Lower lobe of right lung (tissue), 2 donors: ENCODE results near the gene SORL1. TPM values are rescaled to one million over a fixed set of nuclear protein-coding genes. Genes with fewer than 3 reads are reported as not detected.
"Not testable (repeated sequence)": the region's sequence is repeated elsewhere in the genome, so short reads cannot be mapped to it uniquely, and the experiment has no call there.

Source experiments
- ATAC-seq, 2 donors: fragments of 200-7000 bp; cut with Tn5 transposase; one replicate each; pipeline ENCODE4 v1.9.1; 2020 to 2022; ENCODE audit warnings: mild to moderate bottlenecking in 2 of 2, moderate library complexity in 2 of 2
- DNase-seq: peaks from one replicate; pipeline ENCODE4 v3.0.0-alpha.2; 2020
- H3K27ac ChIP-seq: fragments of 200-600 bp; one replicate; pipeline ENCODE4 v1.8.0; 2022
- H3K27me3 ChIP-seq: fragments of 200-600 bp; one replicate; pipeline ENCODE4 v1.8.0; 2022; ENCODE audit warnings: low read depth
- H3K36me3 ChIP-seq: fragments of 200-600 bp; one replicate; pipeline ENCODE4 v1.8.0; 2022; ENCODE audit warnings: mild to moderate bottlenecking
- H3K4me1 ChIP-seq: fragments of 200-600 bp; one replicate; pipeline ENCODE4 v1.8.0; 2022
- H3K4me3 ChIP-seq: fragments of 200-600 bp; one replicate; pipeline ENCODE4 v1.8.0; 2022; ENCODE audit warnings: mild to moderate bottlenecking
- H3K9me3 ChIP-seq: fragments of 200-600 bp; one replicate; pipeline ENCODE4 v1.8.0; 2022
- intact Hi-C: fragments of 100-400 bp; cut with DNase I; formaldehyde crosslinking; loops from one replicate; pipeline ENCODE4 v1.11.0; 2022
- total RNA-seq: library from RNA; stranded (reverse); fragmentation: NEBNext Ultra II Directional; extraction: Animal tissue kit (Norgen Biotek cat#: 25700); gene quantifications from one replicate; pipeline ENCODE4 v1.2.1, GENCODE V29; 2021
- TF ChIP-seq, protein P1 (sequence below): fragments of 200-600 bp; IDR thresholded peaks from one replicate; pipeline ENCODE4 v1.8.0; 2022; ENCODE audit warnings: antibody characterized with exemption, mild to moderate bottlenecking
- donor health status: DM: no; HTN: yes; CAD: no; lungs with severe emphysema.

Gene SORL1
- total RNA-seq, 1 donor from 2014 or later, result 74.0 TPM

DNA sequence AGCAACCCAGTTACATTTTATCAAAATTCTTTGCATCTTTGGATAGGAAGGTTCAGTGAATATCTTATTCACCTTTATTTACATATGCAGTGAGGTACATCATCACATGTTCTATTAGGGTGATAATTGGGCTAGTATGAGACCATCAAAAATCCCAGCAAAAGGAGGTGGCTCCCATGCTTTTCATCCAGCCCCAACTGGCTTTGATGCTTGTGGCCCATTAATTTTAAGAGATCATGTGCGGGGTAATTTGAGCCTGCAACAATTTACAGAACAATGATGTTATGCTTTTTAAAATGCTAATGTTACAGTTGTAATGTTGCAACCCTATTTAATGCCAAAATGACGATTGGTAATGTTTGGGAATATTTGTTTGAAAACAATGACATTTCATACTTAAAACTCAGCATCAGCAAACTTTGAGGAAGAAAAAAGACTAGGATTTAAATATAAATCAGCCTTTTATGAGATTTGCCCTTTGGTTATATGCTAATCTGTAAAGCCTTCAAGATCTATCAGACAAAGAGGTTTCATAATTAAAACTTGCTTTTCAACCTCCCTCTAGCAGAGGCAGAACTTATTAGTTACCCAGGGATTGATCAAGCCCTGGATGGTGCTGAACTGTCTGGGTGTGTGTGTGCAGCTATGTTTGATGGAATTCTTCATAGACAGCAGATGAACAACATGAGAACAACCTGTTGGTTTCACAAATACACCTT lies 184.1 kb downstream of the SORL1 start:
- Histone ChIP-seq H3K27ac (no peak overlapping the region), H3K27me3 (no peaks in the 10 kb centered on the region), H3K4me1 (no peaks in the 10 kb centered on the region), H3K36me3 (no peaks in the 10 kb centered on the region), H3K9me3 (no peaks in the 10 kb centered on the region), H3K4me3 (no peak overlapping the region)
- TF ChIP-seq, protein P1, sequence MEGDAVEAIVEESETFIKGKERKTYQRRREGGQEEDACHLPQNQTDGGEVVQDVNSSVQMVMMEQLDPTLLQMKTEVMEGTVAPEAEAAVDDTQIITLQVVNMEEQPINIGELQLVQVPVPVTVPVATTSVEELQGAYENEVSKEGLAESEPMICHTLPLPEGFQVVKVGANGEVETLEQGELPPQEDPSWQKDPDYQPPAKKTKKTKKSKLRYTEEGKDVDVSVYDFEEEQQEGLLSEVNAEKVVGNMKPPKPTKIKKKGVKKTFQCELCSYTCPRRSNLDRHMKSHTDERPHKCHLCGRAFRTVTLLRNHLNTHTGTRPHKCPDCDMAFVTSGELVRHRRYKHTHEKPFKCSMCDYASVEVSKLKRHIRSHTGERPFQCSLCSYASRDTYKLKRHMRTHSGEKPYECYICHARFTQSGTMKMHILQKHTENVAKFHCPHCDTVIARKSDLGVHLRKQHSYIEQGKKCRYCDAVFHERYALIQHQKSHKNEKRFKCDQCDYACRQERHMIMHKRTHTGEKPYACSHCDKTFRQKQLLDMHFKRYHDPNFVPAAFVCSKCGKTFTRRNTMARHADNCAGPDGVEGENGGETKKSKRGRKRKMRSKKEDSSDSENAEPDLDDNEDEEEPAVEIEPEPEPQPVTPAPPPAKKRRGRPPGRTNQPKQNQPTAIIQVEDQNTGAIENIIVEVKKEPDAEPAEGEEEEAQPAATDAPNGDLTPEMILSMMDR, result no peak
- intact Hi-C loops, result no loop called here
- no peak for ATAC-seq
- DNase-seq, result no peak

DNA sequence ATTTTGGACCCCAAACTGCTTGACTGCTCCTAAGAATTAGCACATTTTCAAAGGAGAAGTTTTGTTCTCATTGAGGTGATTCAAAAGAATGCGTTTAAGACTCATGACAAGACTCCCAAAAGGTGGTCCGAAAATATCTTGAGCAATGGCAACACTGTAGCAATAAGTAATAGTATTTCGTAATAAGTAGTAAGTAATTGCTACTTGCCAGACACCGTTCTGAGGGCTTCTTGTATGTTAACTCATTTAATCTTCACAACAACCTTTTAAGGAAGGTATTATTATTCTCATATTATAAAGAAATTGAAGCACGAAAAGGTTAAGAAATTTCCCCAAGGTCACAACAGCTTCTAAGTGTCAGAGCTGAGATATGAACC lies 184.7 kb downstream of the SORL1 start:
- no peak for ATAC-seq
- intact Hi-C loops, result no loop called here
- no peaks in the 10 kb centered on the region for H3K9me3 ChIP-seq

DNA sequence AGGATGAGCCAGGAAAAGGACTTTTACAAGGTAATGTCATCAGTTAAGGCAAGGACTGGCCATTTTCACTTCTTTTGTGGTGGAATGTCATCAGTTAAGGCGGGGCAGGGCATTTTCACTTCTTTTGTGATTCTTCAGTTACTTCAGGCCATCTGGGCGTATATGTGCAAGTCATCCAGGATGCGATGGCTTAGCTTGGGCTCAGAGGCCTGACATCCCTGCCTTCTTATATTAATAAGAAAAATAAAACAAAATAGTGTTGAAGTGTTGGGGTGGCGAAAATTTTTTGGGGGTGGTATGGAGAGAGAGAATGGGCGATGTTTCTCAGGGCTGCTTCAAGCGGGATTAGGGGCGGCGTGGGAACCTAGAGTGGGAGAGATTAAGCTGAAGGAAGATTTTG lies 185.5 kb downstream of the SORL1 start:
- H3K9me3 ChIP-seq, H3K4me3 ChIP-seq, H3K36me3 ChIP-seq, H3K27ac ChIP-seq, DNase-seq, ATAC-seq, H3K27me3 ChIP-seq, intact Hi-C loops, H3K4me1 ChIP-seq: not testable (repeated sequence)

More for the DNA sequence above, 184.7 kb downstream of the SORL1 start:
- TF ChIP-seq, protein P1, result no peak
- Histone ChIP-seq H3K27me3 (no peaks in the 10 kb centered on the region), H3K36me3 (no peaks in the 10 kb centered on the region), H3K4me3 (no peak overlapping the region), H3K4me1 (no peaks in the 10 kb centered on the region), H3K27ac (no peak overlapping the region)
- no peak for DNase-seq

DNA sequence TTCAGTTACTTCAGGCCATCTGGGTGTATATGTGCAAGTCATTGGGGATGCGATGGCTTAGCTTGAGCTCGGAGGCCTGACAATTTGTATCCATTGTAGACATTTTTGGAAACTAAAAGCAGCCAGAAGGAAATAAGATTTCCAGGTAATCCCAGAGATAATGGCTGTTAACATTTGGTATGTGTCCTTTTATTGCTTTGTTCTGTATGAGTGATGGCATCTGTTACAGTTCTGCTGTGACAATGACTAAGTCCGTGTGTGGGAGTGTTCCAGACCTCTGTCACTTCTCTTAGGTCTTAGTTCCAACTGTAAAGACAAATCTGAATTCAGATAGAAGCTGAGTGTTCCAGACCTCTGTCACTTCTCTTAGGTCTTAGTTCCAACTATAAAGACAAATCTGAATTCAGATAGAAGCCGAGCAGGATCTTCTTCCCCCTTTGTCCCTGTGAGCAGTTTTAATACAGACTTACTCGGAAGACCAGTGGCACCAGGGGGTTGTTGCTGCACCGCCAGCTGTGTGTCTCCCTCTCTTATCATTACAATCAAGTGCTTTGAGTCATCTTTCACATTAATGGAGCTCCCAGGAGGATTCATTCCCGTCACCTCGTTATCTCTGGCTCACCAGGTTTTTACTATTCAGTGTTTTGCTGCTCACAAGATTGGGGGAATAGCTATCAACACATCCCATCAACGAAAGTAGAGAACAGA lies 191.5 kb downstream of the SORL1 start:
- intact Hi-C loops, result no loop called here
- DNase-seq (no peak), ATAC-seq (no peak)
- Histone ChIP-seq H3K27me3 (no peaks in the 10 kb centered on the region), H3K4me1 (no peaks in the 10 kb centered on the region), H3K36me3 (no peaks in the 10 kb centered on the region), H3K4me3 (no peak overlapping the region), H3K9me3 (no peaks in the 10 kb centered on the region), H3K27ac (no peak overlapping the region)
- TF ChIP-seq, protein P1, result no peak

DNA sequence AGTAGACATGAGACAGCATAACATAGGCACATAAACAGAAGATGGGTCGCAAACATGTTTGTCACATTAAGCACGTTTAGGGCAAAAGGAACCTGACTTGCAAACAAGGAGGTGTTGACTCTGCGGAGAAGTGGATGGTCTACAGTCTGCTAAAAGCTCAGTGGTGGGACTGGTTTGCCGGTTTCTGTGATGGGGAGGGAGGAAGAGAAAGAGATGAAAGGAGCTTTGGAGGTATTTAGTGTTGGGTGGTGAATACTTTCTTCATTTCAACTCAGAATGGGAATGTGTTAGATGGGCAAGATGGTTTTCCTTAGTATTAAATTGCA lies 192.0 kb downstream of the SORL1 start:
- intact Hi-C loops, result no loop called here
- Histone ChIP-seq H3K27ac (no peak overlapping the region), H3K36me3 (no peaks in the 10 kb centered on the region), H3K27me3 (no peaks in the 10 kb centered on the region), H3K4me3 (no peak overlapping the region), H3K9me3 (no peaks in the 10 kb centered on the region), H3K4me1 (no peaks in the 10 kb centered on the region)
- TF ChIP-seq, protein P1, result no peak
- no peak for ATAC-seq
- DNase-seq, result no peak

DNA sequence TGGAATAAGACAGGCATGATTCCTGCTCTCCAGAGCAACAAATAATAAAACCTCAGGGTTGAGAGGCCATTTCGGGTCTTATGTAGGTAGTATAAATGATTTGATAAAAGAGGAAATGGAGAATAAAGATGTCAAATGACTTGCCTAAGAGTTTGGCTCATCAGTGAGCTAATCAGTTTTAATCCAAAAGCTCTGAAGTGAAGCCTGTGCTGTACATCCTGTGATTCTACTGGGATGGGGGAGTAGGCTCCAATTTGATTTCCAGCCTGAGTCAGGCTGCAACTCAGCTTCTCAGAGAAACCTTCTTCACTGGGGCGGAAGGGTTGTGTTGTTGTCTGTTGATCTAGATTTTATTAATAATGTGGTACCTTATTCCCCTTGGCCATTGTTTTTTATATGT lies 192.9 kb downstream of the SORL1 start:
- ATAC-seq, result no peak
- no peak overlapping the region for H3K4me3 ChIP-seq
- intact Hi-C loops, result no loop called here
- H3K27ac ChIP-seq, result no peak overlapping the region
- H3K27me3 ChIP-seq, result no peaks in the 10 kb centered on the region
- DNase-seq, result no peak
- TF ChIP-seq, protein P1, result no peak
- no peaks in the 10 kb centered on the region for H3K9me3 ChIP-seq
- no peaks in the 10 kb centered on the region for H3K36me3 ChIP-seq
- no peaks in the 10 kb centered on the region for H3K4me1 ChIP-seq
